Tibial nerve (tissue), 4 donors: Measurements from ENCODE around the gene GPR42. TPM values are rescaled to one million over a fixed set of nuclear protein-coding genes. Genes with fewer than 3 reads are reported as not detected.
"Not testable (repeated sequence)": the region's sequence is repeated elsewhere in the genome, so short reads cannot be mapped to it uniquely, and the experiment has no call there.

Experiments
- DNase-seq, 2 donors: peaks; one replicate each; pipeline ENCODE4 v3.0.0-alpha.2; 2019; ENCODE audit warnings: low spot score in 2 of 2
- H3K27ac ChIP-seq, 4 donors: fragments of 200-600 bp; sonication (generic) in 3 of 4; one replicate each; pipeline ENCODE4 v1.5.1; 2017 to 2019; ENCODE audit warnings: mild to moderate bottlenecking in 1 of 4
- H3K27me3 ChIP-seq, 2 donors: fragments of 200-600 bp; sonication (generic) in 1 of 2; one replicate each; pipeline versions ENCODE4 v1.5.1 to v1.6.0; 2017 to 2019
- H3K36me3 ChIP-seq, 3 donors: fragments of 200-600 bp; sonication (generic); one replicate each; pipeline ENCODE4 v1.5.1; 2018 to 2019
- H3K4me1 ChIP-seq, 4 donors: fragments of 200-600 bp; sonication (generic) in 3 of 4; one replicate each; pipeline ENCODE4 v1.5.1; 2017 to 2019
- H3K4me3 ChIP-seq, 4 donors: fragments of 200-600 bp; sonication (generic) in 3 of 4; one replicate each; pipeline ENCODE4 v1.5.1; 2017 to 2019; ENCODE audit warnings: mild to moderate bottlenecking in 1 of 4, moderate library complexity in 1 of 4
- H3K9me3 ChIP-seq, 4 donors: fragments of 200-600 bp; sonication (generic) in 3 of 4; one replicate each; pipeline ENCODE4 v1.5.1; 2017 to 2019
- EP300 ChIP-seq, 2 donors: sonication (generic); formaldehyde crosslinking; IDR thresholded peaks; one replicate each; pipeline ENCODE4 v1.6.1; 2017; ENCODE audit warnings: antibody characterized with exemption in 2 of 2, mild to moderate bottlenecking in 1 of 2
- POLR2A ChIP-seq, 2 donors: fragments of 450-650 bp; IDR thresholded peaks; one replicate each; pipeline ENCODE4 v1.6.1; 2017; ENCODE audit warnings: antibody characterized with exemption in 2 of 2, mild to moderate bottlenecking in 2 of 2, moderate library complexity in 2 of 2
- WGBS, 2 donors: methylation state at CpG; one replicate each; pipeline ENCODE4 v1.1.5; 2018; 5-methylcytosine and 5-hydroxymethylcytosine counted together
- total RNA-seq, 4 donors: library from RNA; depleted of rRNA; stranded (reverse); fragments of >200 nt; gene quantifications; one replicate each; pipeline ENCODE4 v1.1.0, GENCODE V29; 2016
- TF ChIP-seq, protein P1 (sequence below), 5 experiments: fragments of 200-600 bp in 3 of 5; fragments of 450-650 bp in 2 of 5; sonication (generic) in 3 of 5; IDR thresholded peaks; one replicate each; pipeline ENCODE4 v1.5.1; 2016 to 2019; ENCODE audit warnings: antibody characterized with exemption in 5 of 5, mild to moderate bottlenecking in 3 of 5, moderate library complexity in 2 of 5

Gene GPR42
- total RNA-seq, 4 donors from 2014 or later: not detected

DNA sequence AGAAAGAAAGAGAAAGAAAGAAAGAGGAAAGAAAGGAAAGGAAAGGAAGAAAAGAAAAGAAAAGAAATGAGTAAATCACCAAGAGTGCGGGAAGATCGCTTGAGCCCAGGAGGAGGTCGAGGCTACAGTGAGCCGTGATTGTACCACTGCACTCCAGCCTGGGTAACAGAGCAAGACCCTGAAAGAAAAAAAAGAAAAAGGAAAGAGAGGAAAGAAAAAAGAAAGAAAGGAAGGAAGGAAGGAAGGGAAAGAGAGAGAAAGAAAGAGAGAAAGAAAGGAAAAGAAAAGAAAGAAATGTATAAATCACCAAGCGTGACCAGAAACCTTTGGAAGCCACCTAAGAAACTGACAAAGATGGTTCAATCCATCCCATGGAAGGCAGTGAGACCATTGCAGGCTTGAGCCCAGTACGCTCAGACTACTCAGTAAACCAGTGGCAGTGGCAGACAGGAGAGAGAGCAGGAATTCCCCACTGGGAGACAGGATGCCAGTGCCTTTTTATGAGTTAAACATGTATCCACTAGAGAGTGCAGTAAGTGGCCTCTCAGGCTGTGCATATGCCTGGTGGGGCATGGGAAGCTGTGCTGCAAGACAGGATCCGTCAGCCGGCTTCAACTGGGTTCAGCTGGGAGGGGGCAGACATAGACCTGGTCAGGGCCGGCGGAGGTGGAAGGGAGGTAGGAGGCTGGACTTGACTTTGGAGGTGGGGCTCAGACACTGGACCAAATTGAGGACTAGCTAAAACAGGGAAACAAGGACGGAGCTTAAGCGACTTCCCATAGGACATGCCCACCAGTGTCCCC lies 4.8 kb downstream of the GPR42 start:
- Histone ChIP-seq H3K27ac (no peak overlapping the region), H3K36me3 (no peaks in the 10 kb centered on the region), H3K4me3 (no peak overlapping the region), H3K9me3 (peaks cover 0 to 9% (median 0%) of the 10 kb centered on the region in 4 donors), H3K27me3 (no peaks in the 10 kb centered on the region), H3K4me1 (no peaks in the 10 kb centered on the region)
- no peak for TF ChIP-seq EP300 (IDR thresholded peaks at IDR 0.05)
- TF ChIP-seq POLR2A (IDR thresholded peaks at IDR 0.05): no peak
- TF ChIP-seq, protein P1, sequence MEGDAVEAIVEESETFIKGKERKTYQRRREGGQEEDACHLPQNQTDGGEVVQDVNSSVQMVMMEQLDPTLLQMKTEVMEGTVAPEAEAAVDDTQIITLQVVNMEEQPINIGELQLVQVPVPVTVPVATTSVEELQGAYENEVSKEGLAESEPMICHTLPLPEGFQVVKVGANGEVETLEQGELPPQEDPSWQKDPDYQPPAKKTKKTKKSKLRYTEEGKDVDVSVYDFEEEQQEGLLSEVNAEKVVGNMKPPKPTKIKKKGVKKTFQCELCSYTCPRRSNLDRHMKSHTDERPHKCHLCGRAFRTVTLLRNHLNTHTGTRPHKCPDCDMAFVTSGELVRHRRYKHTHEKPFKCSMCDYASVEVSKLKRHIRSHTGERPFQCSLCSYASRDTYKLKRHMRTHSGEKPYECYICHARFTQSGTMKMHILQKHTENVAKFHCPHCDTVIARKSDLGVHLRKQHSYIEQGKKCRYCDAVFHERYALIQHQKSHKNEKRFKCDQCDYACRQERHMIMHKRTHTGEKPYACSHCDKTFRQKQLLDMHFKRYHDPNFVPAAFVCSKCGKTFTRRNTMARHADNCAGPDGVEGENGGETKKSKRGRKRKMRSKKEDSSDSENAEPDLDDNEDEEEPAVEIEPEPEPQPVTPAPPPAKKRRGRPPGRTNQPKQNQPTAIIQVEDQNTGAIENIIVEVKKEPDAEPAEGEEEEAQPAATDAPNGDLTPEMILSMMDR (IDR thresholded peaks at IDR 0.05): no peak
- WGBS, 2 donors: 80 to 87% methylated on average over 12 of the region's 12 CpGs
- no peak for DNase-seq

DNA sequence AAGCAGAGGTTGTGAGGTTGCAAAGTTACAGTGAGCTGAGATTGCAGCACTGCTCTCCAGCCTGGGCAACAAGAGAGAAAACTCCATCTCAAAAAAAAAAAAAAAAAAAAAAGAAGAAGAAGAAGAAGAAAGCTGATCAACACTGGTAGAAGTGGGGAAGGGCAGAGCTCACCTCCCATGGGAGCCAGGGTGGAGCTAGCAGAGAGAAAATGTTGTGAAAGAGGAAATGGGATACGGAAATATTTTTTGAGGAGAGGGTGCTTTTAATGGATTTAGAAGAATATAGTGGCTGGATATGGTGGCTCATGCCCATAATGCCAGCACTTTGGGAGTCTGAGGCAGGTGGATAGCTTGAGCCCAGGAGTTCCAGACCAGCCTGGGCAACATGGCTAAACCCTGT lies 6.8 kb downstream of the GPR42 start:
- H3K27ac ChIP-seq: no peak overlapping the region
- no peaks in the 10 kb centered on the region for H3K4me1 ChIP-seq
- H3K9me3 ChIP-seq: peaks cover 0 to 9% (median 0%) of the 10 kb centered on the region in 4 donors
- H3K4me3 ChIP-seq: no peak overlapping the region
- TF ChIP-seq POLR2A (IDR thresholded peaks at IDR 0.05): no peak
- no peak for TF ChIP-seq EP300 (IDR thresholded peaks at IDR 0.05)
- TF ChIP-seq, protein P1 (IDR thresholded peaks at IDR 0.05): no peak
- H3K27me3 ChIP-seq: no peaks in the 10 kb centered on the region
- WGBS, 2 donors: 47 to 56% methylated on average over 1 of the region's 1 CpG
- DNase-seq: no peak
- no peaks in the 10 kb centered on the region for H3K36me3 ChIP-seq

DNA sequence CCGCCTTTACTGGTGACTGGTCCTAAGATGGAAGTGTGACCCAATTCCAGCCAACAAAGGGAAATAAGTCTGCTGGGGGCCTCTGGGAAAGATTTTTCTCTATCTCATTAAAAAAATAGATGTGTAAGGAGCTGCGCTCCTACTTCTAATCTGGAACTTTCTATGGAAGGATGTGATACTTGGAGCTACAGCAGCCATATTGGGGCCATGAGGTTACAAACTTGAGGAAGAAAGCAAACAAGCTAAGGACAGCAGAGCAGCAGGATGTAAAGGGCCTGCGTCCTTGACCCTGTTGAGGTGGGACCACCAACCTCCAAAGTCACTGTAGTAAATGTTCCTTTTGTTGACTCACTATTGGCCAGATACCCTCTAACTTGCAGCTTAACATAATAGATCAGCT lies 7.5 kb downstream of the GPR42 start:
- no peak for DNase-seq
- Histone ChIP-seq H3K4me1 (no peaks in the 10 kb centered on the region), H3K36me3 (no peaks in the 10 kb centered on the region), H3K27ac (no peak overlapping the region), H3K27me3 (no peaks in the 10 kb centered on the region), H3K4me3 (no peak overlapping the region), H3K9me3 (peaks cover 0 to 9% (median 0%) of the 10 kb centered on the region in 4 donors)
- no peak for TF ChIP-seq POLR2A (IDR thresholded peaks at IDR 0.05)
- TF ChIP-seq EP300 (IDR thresholded peaks at IDR 0.05): no peak
- TF ChIP-seq, protein P1 (IDR thresholded peaks at IDR 0.05): no peak
- WGBS, 2 donors: 93 to 96% methylated on average over 3 of the region's 3 CpGs

DNA sequence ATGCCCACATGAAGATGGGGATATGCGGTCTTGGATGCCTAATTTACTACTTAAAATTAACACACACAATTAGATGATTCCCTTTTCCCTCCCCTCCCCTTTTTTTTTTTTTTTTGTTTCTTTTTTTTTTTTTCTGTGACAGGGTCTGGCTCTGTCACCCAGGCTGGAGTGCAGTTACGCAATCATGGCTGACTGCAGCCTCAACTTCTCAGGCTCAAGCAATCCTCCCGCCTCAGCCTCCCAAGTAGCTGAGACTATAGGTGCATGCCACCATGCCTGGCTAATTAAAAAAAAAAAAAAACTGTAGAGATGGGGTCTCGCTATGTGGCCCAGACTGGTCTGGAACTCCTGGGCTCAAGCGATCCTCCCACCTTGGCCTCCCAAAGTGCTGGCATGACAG lies 8.7 kb downstream of the GPR42 start:
- WGBS, 2 donors: 87 to 91% methylated on average over 5 of the region's 5 CpGs
- DNase-seq, H3K36me3 ChIP-seq, H3K27me3 ChIP-seq, H3K4me1 ChIP-seq, H3K4me3 ChIP-seq, H3K9me3 ChIP-seq, H3K27ac ChIP-seq: not testable (repeated sequence)

DNA sequence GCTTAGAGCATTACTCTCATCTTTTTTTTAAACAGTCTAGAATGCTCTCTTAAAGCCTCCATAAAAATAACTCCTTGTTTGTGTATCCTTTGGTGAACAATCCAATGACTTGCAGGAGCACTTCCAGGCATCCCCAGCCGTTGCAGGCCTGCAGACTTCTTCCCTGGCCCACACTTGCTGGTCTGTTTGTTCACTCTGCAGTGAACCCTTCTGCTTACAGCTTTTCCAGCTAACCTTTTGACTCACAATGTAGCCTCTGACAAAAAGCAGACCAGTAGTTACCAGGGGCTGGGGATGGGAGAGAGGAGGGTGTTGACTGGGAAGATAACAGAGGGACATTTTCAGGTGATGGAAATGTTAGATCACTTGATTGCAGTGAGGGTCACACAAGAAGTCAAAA lies 9.1 kb downstream of the GPR42 start:
- DNase-seq: no peak
- 31 to 36% methylated on average over 1 of the region's 1 CpG for WGBS, 2 donors
- H3K27me3 ChIP-seq: no peaks in the 10 kb centered on the region
- H3K27ac ChIP-seq: no peak overlapping the region
- TF ChIP-seq, protein P1 (IDR thresholded peaks at IDR 0.05): no peak
- TF ChIP-seq POLR2A (IDR thresholded peaks at IDR 0.05) (no peak), EP300 (IDR thresholded peaks at IDR 0.05) (no peak)
- H3K9me3 ChIP-seq: peaks cover 0 to 9% (median 0%) of the 10 kb centered on the region in 4 donors
- H3K4me1 ChIP-seq: no peaks in the 10 kb centered on the region
- no peak overlapping the region for H3K4me3 ChIP-seq
- no peaks in the 10 kb centered on the region for H3K36me3 ChIP-seq
